ENCODE results near the gene FHDC1.

FHDC1 gene

DNA sequence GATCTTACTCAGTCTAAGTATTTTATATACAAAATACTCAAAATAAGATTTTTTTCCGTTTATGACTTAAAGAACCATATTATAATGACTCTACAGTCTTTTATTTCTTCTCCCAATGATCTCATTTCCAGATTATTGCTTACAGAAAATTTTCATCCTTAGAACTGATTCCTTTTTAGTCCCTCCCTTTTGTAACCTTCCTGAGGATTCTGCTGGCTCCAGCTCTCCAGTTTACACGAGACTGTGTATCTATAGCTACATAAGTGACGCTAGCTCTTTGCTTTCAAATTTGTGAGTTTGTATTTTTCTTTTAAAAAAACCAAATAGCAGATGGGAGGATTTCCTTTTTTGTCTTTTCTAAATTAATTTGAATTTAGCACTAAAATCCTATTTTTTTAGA, 24.0 kb downstream of the FHDC1 start:
- H3K36me3 ChIP-seq (ENCODE audit: control insufficient read depth, insufficient read depth, low read length), result no peaks in the 10 kb centered on the region
- H3K4me3 ChIP-seq (replicated peaks; ENCODE audit: low read depth, low read length), result no peak overlapping the region
- H3K27me3 ChIP-seq (replicated peaks; ENCODE audit: control insufficient read depth, insufficient read depth, low read length), result no peaks in the 10 kb centered on the region
- TF ChIP-seq, protein P1, sequence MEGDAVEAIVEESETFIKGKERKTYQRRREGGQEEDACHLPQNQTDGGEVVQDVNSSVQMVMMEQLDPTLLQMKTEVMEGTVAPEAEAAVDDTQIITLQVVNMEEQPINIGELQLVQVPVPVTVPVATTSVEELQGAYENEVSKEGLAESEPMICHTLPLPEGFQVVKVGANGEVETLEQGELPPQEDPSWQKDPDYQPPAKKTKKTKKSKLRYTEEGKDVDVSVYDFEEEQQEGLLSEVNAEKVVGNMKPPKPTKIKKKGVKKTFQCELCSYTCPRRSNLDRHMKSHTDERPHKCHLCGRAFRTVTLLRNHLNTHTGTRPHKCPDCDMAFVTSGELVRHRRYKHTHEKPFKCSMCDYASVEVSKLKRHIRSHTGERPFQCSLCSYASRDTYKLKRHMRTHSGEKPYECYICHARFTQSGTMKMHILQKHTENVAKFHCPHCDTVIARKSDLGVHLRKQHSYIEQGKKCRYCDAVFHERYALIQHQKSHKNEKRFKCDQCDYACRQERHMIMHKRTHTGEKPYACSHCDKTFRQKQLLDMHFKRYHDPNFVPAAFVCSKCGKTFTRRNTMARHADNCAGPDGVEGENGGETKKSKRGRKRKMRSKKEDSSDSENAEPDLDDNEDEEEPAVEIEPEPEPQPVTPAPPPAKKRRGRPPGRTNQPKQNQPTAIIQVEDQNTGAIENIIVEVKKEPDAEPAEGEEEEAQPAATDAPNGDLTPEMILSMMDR (IDR thresholded peaks at IDR 0.05; ENCODE audit: insufficient read depth, low read length, poor library complexity, severe bottlenecking), result no peak
- no peak for DNase-seq (ENCODE audit: extremely low read depth, insufficient read length)

DNA sequence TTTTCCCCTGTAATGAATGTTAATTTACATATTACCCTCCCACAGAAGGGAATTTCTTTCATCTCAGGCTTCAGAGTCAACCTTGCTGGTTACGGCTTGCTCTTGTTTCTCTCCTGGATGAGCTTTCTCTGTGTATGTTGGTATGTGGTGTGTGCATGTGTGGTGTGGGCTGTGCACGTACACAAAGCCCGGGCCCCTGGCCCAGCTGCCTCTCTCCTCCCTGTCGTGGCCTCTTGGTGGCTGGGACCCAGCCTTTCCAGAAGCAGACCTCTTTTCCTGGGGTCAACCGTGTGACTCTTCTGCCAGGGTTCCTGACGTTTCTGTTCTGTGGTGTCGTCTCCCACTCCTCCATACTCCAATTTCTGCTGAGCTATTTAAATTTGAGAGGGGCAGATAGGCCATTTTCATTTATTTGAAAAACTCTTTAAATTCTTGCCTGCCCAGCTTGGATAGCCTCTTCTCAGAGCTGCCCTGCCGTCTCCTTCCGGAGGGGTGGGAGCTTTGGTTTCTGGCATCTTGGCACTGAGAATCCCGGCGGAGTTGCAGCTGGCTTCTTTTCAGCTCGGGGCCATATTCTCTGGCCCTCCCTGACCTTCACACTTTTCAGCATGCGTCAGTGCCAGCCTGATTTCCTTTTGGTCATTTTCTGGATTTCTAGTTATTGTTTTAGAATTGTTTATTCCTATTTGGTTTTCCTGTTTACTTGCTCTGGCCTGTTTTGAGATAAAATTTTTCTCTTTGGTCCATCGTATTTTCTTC, 25.1 kb downstream of the FHDC1 start:
- no peak for DNase-seq (ENCODE audit: extremely low read depth, insufficient read length)
- Histone ChIP-seq H3K27me3 (replicated peaks; ENCODE audit: control insufficient read depth, insufficient read depth, low read length) (no peaks in the 10 kb centered on the region), H3K36me3 (ENCODE audit: control insufficient read depth, insufficient read depth, low read length) (no peaks in the 10 kb centered on the region), H3K4me3 (replicated peaks; ENCODE audit: low read depth, low read length) (no peak overlapping the region)
- TF ChIP-seq, protein P1 (IDR thresholded peaks at IDR 0.05; ENCODE audit: insufficient read depth, low read length, poor library complexity, severe bottlenecking), result no peak

DNA sequence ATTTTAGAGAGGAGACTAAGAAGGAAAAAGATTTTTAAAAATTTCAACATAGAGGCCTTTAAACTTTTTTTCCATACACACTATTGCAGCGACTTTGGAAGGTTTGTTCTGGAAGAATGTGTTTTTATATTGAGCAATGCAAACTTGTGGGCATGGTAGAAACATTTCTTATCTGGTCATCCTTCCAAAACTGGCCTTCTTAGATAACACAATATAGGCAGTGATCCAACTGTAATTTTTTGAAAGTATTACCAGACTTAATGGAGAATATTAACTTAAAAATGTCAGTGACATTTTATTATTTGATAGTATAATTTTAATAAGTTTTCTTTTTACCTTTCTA, 25.6 kb downstream of the FHDC1 start:
- H3K36me3 ChIP-seq (ENCODE audit: control insufficient read depth, insufficient read depth, low read length), result no peaks in the 10 kb centered on the region
- no peak for DNase-seq (ENCODE audit: extremely low read depth, insufficient read length)
- TF ChIP-seq, protein P1 (IDR thresholded peaks at IDR 0.05; ENCODE audit: insufficient read depth, low read length, poor library complexity, severe bottlenecking), result no peak
- no peaks in the 10 kb centered on the region for H3K27me3 ChIP-seq (replicated peaks; ENCODE audit: control insufficient read depth, insufficient read depth, low read length)
- no peak overlapping the region for H3K4me3 ChIP-seq (replicated peaks; ENCODE audit: low read depth, low read length)

DNA sequence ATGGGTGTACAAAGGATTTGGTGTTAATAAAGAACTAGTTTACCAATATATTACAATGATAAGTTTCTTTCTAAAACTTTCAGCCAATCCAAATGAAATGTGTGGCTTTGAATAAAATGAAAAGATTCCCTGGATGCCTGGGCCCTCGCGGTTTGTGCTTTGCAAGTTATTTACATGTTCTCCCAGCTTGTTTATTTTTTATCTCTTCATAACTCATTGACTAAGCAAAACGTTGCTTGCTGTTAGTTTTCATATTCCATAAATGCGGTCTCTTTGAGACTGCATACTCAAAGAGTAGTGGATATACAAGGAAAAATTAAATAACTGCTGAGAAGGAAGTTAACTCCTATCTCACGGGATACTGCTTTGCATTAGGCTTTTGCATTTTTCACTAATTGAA, 26.0 kb downstream of the FHDC1 start:
- TF ChIP-seq, protein P1 (IDR thresholded peaks at IDR 0.05; ENCODE audit: insufficient read depth, low read length, poor library complexity, severe bottlenecking), result no peak
- Histone ChIP-seq H3K36me3 (ENCODE audit: control insufficient read depth, insufficient read depth, low read length) (no peaks in the 10 kb centered on the region), H3K27me3 (replicated peaks; ENCODE audit: control insufficient read depth, insufficient read depth, low read length) (no peaks in the 10 kb centered on the region), H3K4me3 (replicated peaks; ENCODE audit: low read depth, low read length) (no peak overlapping the region)
- no peak for DNase-seq (ENCODE audit: extremely low read depth, insufficient read length)

DNA sequence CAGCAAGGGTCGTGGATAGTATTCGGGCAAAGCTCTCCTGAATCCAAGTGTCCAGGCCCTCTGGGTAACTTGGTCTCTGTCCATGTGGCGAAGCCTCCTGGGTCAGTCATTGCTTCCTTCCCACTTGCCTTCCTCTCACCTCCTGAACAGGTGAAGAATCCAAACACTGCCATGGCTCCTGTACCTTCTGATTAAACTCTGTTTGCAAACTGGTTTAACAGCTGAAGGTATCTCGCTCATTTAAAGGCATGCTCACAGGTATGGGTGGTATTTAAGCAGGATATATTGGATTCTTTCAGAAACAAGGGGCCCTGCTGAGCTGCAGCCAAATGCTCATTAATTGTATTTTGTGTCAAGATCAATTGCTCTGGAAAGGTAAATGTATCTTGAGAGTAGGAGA, 28.2 kb downstream of the FHDC1 start:
- TF ChIP-seq, protein P1 (IDR thresholded peaks at IDR 0.05; ENCODE audit: insufficient read depth, low read length, poor library complexity, severe bottlenecking), result no peak
- H3K36me3 ChIP-seq (ENCODE audit: control insufficient read depth, insufficient read depth, low read length), result no peaks in the 10 kb centered on the region
- no peak overlapping the region for H3K4me3 ChIP-seq (replicated peaks; ENCODE audit: low read depth, low read length)
- H3K27me3 ChIP-seq (replicated peaks; ENCODE audit: control insufficient read depth, insufficient read depth, low read length), result no peaks in the 10 kb centered on the region
- DNase-seq (ENCODE audit: extremely low read depth, insufficient read length), result no peak

DNA sequence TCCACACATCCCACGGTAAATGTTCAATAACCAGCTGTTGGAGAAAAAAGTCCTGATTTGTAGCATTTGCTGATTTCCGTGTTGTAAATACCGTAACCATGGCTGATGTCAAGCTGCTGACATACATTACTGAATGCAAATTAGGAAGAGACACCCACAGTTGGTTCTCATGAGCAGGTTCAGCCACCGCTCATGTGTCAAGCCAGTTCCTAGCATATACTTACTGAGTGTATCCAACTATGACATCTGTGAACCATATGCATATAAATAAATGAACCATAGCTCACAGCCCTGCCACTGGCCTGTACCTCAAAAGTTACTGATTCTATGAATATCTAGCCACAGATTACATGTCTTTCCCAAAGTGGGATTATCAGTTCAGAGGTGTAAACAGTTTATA, 29.5 kb downstream of the FHDC1 start:
- no peak for DNase-seq (ENCODE audit: extremely low read depth, insufficient read length)
- H3K27me3 ChIP-seq (replicated peaks; ENCODE audit: control insufficient read depth, insufficient read depth, low read length), result no peaks in the 10 kb centered on the region
- H3K4me3 ChIP-seq (replicated peaks; ENCODE audit: low read depth, low read length), result no peak overlapping the region
- TF ChIP-seq, protein P1 (IDR thresholded peaks at IDR 0.05; ENCODE audit: insufficient read depth, low read length, poor library complexity, severe bottlenecking), result no peak
- H3K36me3 ChIP-seq (ENCODE audit: control insufficient read depth, insufficient read depth, low read length), result no peaks in the 10 kb centered on the region

All from GM06990 (cell line).